Endothelial cell (in vitro differentiated cells): ENCODE results near the gene SYNDIG1L. TPM values are rescaled to one million over a fixed set of nuclear protein-coding genes. Genes with fewer than 3 reads are reported as not detected.
A peak's percentile ranks its signal among the peaks of the same experiment; 100 is the strongest.

ENCODE experiments used
- DNase-seq: peaks from one replicate; pipeline ENCODE4 v3.0.0; 2021; ENCODE audit warnings: low spot score
- H3K27ac Mint-ChIP-seq: one replicate; pipeline ENCODE4 v1.8.0; 2021; ENCODE audit warnings: mixed read lengths, inconsistent platforms; ENCODE audit not compliant: unreplicated experiment
- H3K27me3 Mint-ChIP-seq: one replicate; pipeline ENCODE4 v1.8.0; 2021; ENCODE audit warnings: mild to moderate bottlenecking, moderate library complexity, mixed read lengths, inconsistent platforms; ENCODE audit not compliant: unreplicated experiment
- H3K36me3 Mint-ChIP-seq: one replicate; pipeline ENCODE4 v1.8.0; 2021; ENCODE audit warnings: mild to moderate bottlenecking, low read depth, mixed read lengths, inconsistent platforms; ENCODE audit not compliant: unreplicated experiment
- H3K4me1 Mint-ChIP-seq: one replicate; pipeline ENCODE4 v1.8.0; 2021; ENCODE audit warnings: mild to moderate bottlenecking, mixed read lengths, inconsistent platforms; ENCODE audit not compliant: unreplicated experiment
- H3K4me3 Mint-ChIP-seq: one replicate; pipeline ENCODE4 v1.8.0; 2021; ENCODE audit warnings: mild to moderate bottlenecking, mixed read lengths, inconsistent platforms; ENCODE audit not compliant: unreplicated experiment
- H3K9me3 Mint-ChIP-seq: one replicate; pipeline ENCODE4 v1.8.0; 2021; ENCODE audit warnings: mixed read lengths, inconsistent platforms; ENCODE audit not compliant: unreplicated experiment
- total RNA-seq: library from RNA; stranded (reverse); fragmentation: NEBNext Ultra II Directional; extraction: Animal tissue kit (Norgen Biotek cat#: 25700); gene quantifications from one replicate; pipeline ENCODE4 v1.2.1, GENCODE V29; 2021; ENCODE audit not compliant: unreplicated experiment
- TF ChIP-seq, protein P1 (sequence below): fragments of 200-600 bp; sonication (generic); IDR thresholded peaks from one replicate; pipeline ENCODE4 v1.5.0; 2021; ENCODE audit warnings: antibody characterized with exemption; ENCODE audit not compliant: unreplicated experiment

Gene SYNDIG1L
- total RNA-seq, 1 donor from 2014 or later, result 1.1 TPM

DNA sequence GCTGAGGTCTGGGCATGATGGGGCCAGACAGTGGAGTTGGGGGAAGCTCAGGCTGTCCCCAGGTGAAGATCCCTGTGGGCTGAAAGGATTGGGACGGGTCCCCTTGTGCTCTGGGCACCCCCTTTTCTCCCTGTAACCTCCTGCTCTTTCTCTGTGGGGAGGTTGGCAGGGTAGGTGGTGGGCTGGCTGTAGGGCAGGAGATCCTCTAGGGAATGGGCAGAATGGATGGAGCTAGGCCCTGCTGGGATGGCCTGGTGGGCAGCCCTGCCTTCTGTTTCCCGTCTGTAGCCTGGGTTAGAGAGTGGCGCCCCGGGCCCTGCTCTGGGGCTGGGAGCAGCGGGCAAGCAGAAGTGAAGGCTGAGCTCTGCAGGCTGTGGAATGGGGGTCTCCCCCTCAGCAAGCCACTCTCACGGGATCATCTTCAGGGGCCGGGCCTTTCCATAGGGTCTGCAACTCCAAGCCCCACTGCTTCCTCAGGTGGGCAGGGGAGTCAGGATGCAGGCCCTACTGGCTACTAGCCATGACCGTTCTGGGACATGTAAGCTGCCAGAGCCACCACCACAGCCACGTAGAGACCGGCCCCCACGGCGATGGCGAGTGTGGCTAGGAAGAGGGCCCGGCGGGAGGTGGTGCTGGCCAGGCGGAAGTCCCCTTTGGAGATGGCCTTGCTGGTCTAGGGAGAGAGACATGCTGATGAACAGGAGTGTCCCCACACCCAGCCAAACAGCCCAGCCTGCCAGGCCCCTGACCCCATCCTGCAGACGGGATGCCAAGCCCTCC, 18.8 kb downstream of the SYNDIG1L start:
- Mint-ChIP-seq H3K9me3 (no peaks in the 10 kb centered on the region), H3K4me1 (peaks cover 2% of the 10 kb centered on the region), H3K36me3 (peaks cover 5% of the 10 kb centered on the region), H3K27ac (no peak overlapping the region), H3K27me3 (peaks cover 14% of the 10 kb centered on the region), H3K4me3 (no peak overlapping the region)
- DNase-seq, result no peak
- TF ChIP-seq, protein P1, sequence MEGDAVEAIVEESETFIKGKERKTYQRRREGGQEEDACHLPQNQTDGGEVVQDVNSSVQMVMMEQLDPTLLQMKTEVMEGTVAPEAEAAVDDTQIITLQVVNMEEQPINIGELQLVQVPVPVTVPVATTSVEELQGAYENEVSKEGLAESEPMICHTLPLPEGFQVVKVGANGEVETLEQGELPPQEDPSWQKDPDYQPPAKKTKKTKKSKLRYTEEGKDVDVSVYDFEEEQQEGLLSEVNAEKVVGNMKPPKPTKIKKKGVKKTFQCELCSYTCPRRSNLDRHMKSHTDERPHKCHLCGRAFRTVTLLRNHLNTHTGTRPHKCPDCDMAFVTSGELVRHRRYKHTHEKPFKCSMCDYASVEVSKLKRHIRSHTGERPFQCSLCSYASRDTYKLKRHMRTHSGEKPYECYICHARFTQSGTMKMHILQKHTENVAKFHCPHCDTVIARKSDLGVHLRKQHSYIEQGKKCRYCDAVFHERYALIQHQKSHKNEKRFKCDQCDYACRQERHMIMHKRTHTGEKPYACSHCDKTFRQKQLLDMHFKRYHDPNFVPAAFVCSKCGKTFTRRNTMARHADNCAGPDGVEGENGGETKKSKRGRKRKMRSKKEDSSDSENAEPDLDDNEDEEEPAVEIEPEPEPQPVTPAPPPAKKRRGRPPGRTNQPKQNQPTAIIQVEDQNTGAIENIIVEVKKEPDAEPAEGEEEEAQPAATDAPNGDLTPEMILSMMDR, result no peak

DNA sequence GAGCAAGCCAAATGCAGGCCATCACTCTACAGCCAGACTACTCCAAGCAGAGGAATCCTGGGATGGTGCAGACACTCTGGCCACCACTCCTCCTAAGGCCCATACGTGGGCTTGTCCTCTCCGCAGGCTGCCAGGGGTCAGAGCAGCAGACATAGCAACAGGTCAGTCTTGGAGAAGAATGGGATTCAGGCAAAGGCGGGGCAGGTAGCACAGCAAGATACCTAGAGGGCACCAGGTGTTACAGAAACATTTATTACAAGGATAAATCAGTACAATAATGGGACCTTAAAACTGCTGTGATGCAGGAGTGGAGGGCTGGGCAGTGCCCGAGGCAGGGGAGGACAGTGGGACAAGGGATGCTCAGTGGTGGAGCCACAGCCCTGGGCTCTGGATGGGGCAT, 20.3 kb downstream of the SYNDIG1L start:
- Mint-ChIP-seq H3K9me3 (no peaks in the 10 kb centered on the region), H3K4me1 (peaks cover 13% of the 10 kb centered on the region), H3K36me3 (peaks cover 5% of the 10 kb centered on the region), H3K4me3 (no peak overlapping the region), H3K27me3 (peaks cover 14% of the 10 kb centered on the region), H3K27ac (no peak overlapping the region)
- DNase-seq, result no peak
- TF ChIP-seq, protein P1, result no peak

DNA sequence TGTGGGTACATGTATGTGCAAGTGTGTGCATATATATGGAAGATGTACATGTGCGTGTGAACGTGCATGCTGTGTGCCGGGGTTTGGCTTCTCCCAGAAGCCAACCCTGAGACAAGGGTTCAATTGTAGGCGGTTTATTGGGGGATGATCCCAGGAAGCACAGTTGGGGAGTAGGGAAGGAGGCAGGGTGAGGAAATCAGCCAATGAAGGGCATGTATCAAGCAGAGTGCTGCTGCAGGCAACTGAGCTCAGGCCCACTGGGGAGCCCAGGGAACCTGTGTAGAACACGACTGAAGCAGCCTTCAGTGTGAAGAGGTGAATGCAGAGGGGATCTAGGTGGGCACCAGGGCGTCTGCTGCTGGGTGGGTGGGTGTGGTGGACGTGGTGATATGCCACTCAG, 21.6 kb downstream of the SYNDIG1L start:
- Mint-ChIP-seq H3K36me3 (peaks cover 5% of the 10 kb centered on the region), H3K27me3 (peaks cover 11% of the 10 kb centered on the region), H3K9me3 (no peaks in the 10 kb centered on the region), H3K27ac (peak overlapping the region; percentile 33), H3K4me1 (peaks cover 18% of the 10 kb centered on the region), H3K4me3 (no peak overlapping the region)
- DNase-seq, result no peak
- TF ChIP-seq, protein P1, result no peak

DNA sequence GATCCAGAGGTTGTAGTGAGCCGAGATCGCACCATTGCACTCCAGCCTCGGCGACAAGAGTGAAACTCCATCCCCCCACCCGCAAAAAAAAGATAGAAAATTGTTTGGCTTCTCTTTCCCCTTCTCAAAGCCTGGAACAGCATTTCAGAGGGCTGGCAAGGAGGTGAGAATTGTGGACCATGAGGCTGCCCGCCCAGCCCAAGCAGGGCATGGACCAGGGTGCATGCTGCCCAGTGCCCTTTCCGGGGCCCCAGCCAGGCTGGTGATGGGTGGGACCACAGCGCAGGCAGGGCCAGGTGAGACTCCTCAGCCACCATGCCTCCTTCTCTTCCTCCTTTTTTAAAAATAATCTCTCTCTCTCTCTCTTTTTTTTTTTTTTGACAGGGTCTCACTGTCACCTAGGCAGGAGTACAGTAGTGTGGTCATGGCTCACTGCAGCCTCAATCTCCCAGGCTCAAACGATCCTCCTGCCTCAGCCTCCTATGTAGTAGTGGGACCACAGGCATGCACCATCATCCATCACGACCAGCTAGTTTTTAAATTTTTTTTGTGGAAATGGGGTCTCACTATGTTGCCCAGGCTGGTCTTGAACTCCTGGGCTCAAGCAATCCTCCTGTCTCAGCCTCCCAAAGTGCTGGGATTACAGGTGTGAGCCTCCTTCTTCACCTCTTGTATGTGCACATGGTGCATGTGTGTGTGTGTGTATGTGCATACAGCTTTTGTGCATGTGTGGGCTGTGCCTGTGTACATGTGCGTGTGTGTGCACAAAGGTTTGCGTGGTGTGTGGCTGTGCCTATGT, 22.2 kb downstream of the SYNDIG1L start:
- H3K27me3 Mint-ChIP-seq, result peaks cover 11% of the 10 kb centered on the region
- TF ChIP-seq, protein P1, result no peak
- H3K9me3 Mint-ChIP-seq, result no peaks in the 10 kb centered on the region
- DNase-seq, result no peak
- peaks cover 5% of the 10 kb centered on the region for H3K36me3 Mint-ChIP-seq
- H3K4me3 Mint-ChIP-seq, result no peak overlapping the region
- peaks cover 18% of the 10 kb centered on the region for H3K4me1 Mint-ChIP-seq
- H3K27ac Mint-ChIP-seq, result no peak overlapping the region
